DMS114 treated with DMSO at 0.1 percent for 48 hours (cell line): ENCODE measurements around the gene ERI3.

ENCODE experiments used
- DNase-seq: peaks from one replicate; lab custom pipeline; 2025; ENCODE audit not compliant: unreplicated experiment; lab: John Stamatoyannopoulos, UW

The ERI3 gene

DNA sequence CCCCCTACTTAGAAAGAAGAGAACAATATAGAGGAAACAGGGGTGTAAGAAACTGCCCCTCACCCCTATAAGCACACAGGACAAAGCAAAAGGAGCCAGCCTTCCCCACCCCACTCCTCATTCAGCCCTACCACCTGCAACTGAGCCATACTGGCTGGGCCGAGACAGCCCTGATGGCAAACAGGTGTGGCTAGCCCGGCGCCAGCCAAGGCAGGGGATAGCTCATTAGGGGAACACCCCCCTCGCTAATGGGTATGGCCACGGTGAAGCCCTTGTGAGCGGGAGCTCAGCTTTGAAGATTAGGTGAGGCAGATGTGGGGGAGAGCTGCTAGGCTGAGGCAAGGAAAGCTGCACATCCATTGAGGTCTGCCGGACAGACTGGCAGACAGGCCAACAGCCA, 65.5 kb downstream of the ERI3 start:
- no peak for DNase-seq

DNA sequence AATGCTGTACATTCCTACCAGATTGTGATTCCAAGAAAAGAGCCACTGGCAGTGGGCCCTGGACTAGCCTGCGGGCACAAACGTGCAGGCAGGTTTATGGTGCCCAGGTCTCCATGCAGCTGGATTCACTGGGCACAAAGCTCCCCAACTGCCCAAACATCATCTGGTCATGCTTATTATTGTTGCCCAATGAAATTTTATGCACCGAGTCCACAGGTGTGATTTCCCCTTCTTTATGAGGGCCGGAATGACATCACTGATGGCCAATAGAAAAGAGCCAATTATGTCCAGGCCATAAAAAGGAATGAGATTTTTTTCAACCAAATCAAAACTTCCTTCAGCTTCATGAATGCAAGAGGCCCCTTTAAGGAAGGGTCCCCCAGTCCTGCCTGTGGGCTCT, 66.2 kb downstream of the ERI3 start:
- DNase-seq, result no peak

DNA sequence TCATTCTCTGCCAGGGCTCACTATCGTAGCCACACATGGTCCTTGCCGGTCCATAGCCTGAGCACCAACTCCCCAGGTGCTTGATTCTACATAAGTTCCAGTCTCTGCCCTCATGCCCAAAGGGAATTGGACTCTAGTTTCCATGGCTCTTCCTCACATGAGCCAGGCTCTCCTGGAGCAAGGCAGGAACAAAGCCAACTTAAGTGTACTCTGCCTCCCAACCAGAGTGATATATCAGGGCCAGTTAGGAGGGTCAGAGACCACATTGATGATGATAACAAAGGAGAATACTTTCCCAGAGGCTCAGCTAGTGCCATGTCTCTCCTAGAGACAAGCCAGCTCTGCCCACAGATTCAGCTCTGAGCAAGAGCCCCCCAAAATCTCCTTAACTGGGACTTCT, 70.9 kb downstream of the ERI3 start:
- DNase-seq, result no peak

GRCh38 chr1:44283524-44284173, 71.4 kb downstream of the ERI3 start:
- no peak for DNase-seq

- DNase-seq, result no peak
Measured at GRCh38 chr1:44282704-44283426, 72.2 kb downstream of the ERI3 start.

- DNase-seq, result no peak
Measured at GRCh38 chr1:44281962-44282703, 72.9 kb downstream of the ERI3 start.

GRCh38 chr1:44276901-44277300, 78.2 kb downstream of the ERI3 start:
- DNase-seq, result no peak

DNA sequence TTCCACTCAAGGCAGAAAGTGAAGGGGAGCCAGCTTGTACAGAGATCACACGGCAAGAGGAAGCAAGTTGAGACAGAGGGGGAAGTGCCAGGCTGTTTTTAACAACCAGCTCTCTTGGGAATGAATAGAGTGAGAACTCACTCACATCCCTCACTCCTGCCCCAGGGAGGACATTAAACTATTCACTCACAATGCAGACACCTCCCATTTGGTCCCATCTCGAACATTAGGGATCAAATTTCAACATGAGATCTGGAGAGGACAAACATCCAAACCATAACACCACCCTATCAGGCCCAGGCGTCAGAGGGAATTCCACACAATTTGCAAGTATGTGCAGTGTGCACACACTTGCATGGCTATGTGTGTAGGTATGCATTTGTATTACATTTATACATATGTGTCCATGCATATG, 79.1 kb downstream of the ERI3 start:
- DNase-seq, result no peak

- no peak for DNase-seq
Measured at GRCh38 chr1:44275296-44275962, 79.6 kb downstream of the ERI3 start.

DNA sequence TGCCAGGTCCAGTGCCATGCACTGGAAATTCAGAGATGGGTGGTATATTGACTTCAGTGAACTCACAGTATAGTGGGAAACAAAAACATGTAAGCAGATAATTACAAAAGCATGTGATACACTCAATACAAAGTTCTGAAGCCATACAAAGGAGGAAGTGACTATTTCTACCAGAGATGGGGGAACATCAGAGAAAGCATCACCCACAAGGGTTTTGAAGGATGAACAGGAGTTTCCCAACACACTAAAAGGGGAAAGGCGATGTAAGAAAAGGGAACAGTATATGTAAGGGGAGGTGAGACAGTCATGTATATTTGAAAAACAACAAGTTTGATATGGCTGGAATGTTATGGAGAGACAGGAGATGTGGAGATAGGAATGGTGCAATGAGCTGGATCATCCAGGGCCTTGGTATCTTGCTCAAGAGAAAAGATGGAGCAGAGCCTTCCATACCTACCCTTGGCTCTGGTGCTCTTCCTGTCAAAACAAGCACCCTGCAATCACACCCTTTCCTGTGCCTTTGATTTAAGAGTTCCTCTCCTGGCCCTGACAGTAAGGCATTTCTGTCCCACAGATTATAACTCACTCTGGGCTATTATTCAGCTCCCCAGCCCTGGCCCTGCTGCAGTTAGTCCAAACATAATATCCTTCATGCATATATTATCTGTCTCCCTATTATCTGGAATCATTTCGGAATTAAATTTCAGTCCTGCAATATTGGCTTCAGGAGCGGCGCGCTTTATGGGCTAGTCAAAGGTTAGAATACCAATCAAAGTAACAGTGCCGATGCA, 81.3 kb downstream of the ERI3 start:
- DNase-seq, result no peak

- no peak for DNase-seq
Measured at GRCh38 chr1:44272992-44273391, 82.1 kb downstream of the ERI3 start.

DNA sequence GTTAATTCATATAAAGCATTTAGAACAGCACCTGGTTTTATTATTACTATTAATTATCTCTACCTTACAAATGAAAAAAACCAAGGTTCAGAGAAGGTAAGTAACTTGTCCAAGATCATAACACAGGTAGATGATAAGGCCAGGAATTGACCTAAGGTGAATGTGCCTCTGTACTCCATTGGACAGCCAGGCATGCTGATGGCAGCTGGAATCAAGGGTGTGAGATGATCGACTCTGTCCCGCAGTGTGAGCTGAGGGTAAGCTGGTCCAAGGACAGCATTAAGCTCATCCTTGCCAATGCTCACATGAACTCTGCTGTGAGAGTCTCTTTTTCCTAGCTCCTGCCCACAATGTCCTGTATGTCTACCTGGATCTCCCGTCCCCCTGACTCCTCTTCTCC, 83.4 kb downstream of the ERI3 start:
- DNase-seq, result no peak

DNA sequence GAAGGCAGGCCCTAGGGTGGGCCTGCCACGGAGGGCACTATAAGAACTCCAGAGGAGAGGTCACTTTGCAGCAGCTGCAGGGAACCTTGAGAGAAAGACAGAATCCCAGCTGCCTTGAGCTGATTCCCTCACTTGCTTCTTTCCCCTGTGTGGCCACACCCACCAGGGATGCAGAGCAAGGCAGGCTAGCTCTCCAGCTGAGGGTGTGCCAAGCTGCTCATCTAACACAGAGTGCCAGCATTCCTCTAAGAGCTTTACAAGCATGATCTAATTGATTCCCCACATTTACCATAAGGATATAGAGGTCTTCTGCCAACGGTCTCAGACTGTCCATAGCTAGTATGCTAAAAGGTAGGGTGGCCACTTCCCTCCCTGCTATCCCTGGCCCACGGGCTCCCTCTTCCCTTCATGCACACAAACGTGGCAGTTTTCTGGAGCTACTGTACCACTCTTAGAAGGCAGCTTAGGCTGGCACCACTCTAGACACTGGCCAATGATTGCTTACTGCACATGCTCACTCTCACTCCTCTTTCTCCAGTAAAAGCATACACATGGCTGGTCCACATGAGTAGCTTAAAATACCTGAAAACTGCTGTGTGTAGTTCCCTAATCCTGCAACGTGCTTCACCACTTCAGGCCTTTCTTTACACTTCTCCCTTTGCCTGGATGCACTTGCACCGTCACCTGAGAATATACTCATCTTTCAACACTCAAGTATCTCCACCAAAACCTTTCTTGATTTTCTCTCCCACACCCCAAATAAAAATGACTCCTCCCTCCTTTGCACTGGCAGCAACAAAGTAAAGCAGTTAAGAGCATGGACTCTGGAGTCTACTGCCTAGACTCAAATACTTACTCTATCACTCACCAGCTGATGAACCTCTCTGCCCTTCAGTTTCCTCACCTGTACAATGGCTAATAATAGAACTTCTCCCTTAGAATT, 84.1 kb downstream of the ERI3 start:
- DNase-seq, result no peak

DNA sequence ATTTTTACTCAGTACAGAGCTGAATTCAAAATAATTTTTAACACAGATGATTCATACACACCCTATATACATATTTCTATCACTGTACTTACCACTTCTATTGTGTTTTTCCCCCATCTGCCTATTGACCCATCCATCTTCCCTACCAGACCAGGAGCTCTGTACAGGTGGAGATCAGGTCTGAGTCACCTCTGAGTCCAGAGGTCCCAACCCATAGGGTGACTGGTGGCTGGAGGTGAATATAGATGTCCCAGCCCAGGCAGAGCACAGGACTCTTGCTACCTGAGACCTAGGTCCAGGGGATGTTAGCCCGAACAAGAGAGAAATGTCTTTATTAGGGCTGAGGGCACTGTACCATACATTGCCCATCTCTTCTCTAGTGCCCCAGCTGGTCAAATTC, 87.0 kb downstream of the ERI3 start:
- no peak for DNase-seq

GRCh38 chr1:44267438-44267837, 87.6 kb downstream of the ERI3 start:
- DNase-seq, result no peak

GRCh38 chr1:44266400-44267344, 88.4 kb downstream of the ERI3 start:
- no peak for DNase-seq

- DNase-seq, result no peak
Measured at GRCh38 chr1:44265656-44266358, 89.2 kb downstream of the ERI3 start.

DNA sequence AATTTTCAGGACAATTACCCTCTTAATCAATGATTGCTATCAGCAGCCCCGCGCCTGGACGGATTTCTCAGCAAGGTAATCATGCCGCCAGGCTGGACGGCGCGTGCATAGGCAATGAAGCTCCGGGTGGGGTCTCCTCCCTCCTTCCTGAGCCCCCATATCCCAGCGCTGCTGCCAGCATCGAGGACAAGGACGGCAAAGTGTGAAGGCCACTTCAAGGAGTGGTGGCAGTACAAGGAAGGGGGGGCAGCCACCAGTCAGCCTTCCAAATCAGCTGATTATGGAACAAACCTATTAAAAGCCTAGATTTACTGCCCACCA, 90.6 kb downstream of the ERI3 start:
- DNase-seq, result no peak
